ENCODE data around the gene CNGA2. TPM values are rescaled to one million over a fixed set of nuclear protein-coding genes. Genes with fewer than 3 reads are reported as not detected.

CNGA2 gene
- total and polyA plus RNA-seq, 2 of the 4 experiments (the other 2 are of a cell fraction) = not detected

- Histone ChIP-seq H4K5ac (ENCODE audit: low read depth, low read length) (no peak overlapping the region), H2BK20ac (ENCODE audit: low read depth, low read length) (no peak overlapping the region), H3K9me3 (ENCODE audit: control insufficient read depth, insufficient read depth, low read length) (peaks cover 7% of the 10 kb centered on the region), H3K23ac (ENCODE audit: low read depth, low read length) (no peak overlapping the region), H3K27me3 (ENCODE audit: control insufficient read depth, insufficient read depth, low read length) (no peaks in the 10 kb centered on the region), H3K9me1 (ENCODE audit: insufficient read depth, low read length) (no peaks in the 10 kb centered on the region), H3K4me2 (ENCODE audit: low read depth, low read length) (no peak overlapping the region), H4K20me1 (ENCODE audit: insufficient read depth, low read length) (no peaks in the 10 kb centered on the region), H2AK5ac (ENCODE audit: low read depth, low read length) (no peak overlapping the region), H3K79me1 (ENCODE audit: low read depth in 1 of 2, low read length in 2 of 2) (no peaks in the 10 kb centered on the region), H3K9ac (ENCODE audit: low read depth, low read length) (no peak overlapping the region), H3K36me3 (ENCODE audit: control insufficient read depth, insufficient read depth, low read length) (no peaks in the 10 kb centered on the region), H4K91ac (ENCODE audit: insufficient read depth, low read depth, low read length) (no peak overlapping the region), H2BK5ac (ENCODE audit: low read depth, low read length, poor library complexity, severe bottlenecking) (no peak overlapping the region), H3K27ac (ENCODE audit: insufficient read depth, low read length) (no peak overlapping the region), H2BK120ac (ENCODE audit: low read depth, low read length) (no peak overlapping the region), H2AFZ (replicated peaks; ENCODE audit: low read length, poor library complexity) (no peak overlapping the region), H2BK15ac (ENCODE audit: low read depth, low read length) (no peak overlapping the region), H3K4ac (ENCODE audit: low read depth, low read length) (no peak overlapping the region), H3K18ac (ENCODE audit: low read depth, low read length) (no peak overlapping the region), H2AK9ac (replicated peaks; ENCODE audit: low read depth, low read length, poor library complexity) (no peak overlapping the region), H3K56ac (ENCODE audit: extremely low read depth, insufficient read depth, low read length) (no peak overlapping the region), H3K4me3 (ENCODE audit: insufficient read depth, low read depth, low read length) (no peak overlapping the region), H3K4me1 (ENCODE audit: control insufficient read depth, insufficient read depth, low read length) (no peaks in the 10 kb centered on the region), H3K14ac (replicated peaks; ENCODE audit: low read depth, low read length) (no peak overlapping the region), H4K8ac (ENCODE audit: low read depth in 2 of 2, low read length in 2 of 2) (no peak overlapping the region)
- dilution Hi-C loops (cut with HindIII; ENCODE audit: low sequenced_read_pairs, unreplicated experiment) = no loop called here
- in situ Hi-C loops (cut with MboI; ENCODE audit: low sequenced_read_pairs) = no loop called here
- DNase-seq (no peak), ATAC-seq (ENCODE audit: low read depth) (no peak)
- CTCF ChIA-PET = no interaction called here
- no peak for TF ChIP-seq MAZ (IDR thresholded peaks at IDR 0.05; ENCODE audit: borderline replicate concordance, low read depth, low read length)
- no peak for TF ChIP-seq BHLHE40 (IDR thresholded peaks at IDR 0.05; ENCODE audit: low read depth, low read length)
- no peak for TF ChIP-seq POLR2A (IDR thresholded peaks at IDR 0.05; ENCODE audit: low read depth, low read length)
- no peak for TF ChIP-seq RCOR1 (IDR thresholded peaks at IDR 0.05; ENCODE audit: insufficient replicate concordance, low read length)
- no peak for TF ChIP-seq RAD21 (IDR thresholded peaks at IDR 0.05; ENCODE audit: low read length)
- no peak for TF ChIP-seq MAFK (IDR thresholded peaks at IDR 0.05; ENCODE audit: low read depth, low read length)
- TF ChIP-seq USF2 (IDR thresholded peaks at IDR 0.05; ENCODE audit: low read depth, low read length) = no peak
- TF ChIP-seq CTCF (conservative IDR thresholded peaks at IDR 0.05; ENCODE audit: low read depth, low read length) = no peak
- TF ChIP-seq ELK1 (IDR thresholded peaks at IDR 0.05; ENCODE audit: borderline replicate concordance, low read depth, low read length) = no peak
- TF ChIP-seq FOS (IDR thresholded peaks at IDR 0.05; ENCODE audit: low read depth, low read length) = no peak
- TF ChIP-seq SMC3 (IDR thresholded peaks at IDR 0.05; ENCODE audit: low read depth, low read length) = no peak
- no CpG with 5 or more reads among the region's 3 CpGs for WGBS, 2 experiments (ENCODE audit: extremely low coverage in 2 of 2, insufficient read length in 1 of 2)
- BruUV-seq (replicated peaks) = no TSS peak
- intact Hi-C loops (cut with micrococcal nuclease) = no loop called here
- POLR2A ChIA-PET (ENCODE audit: unreplicated experiment) = no interaction called here
Observed at GRCh38 chrX:151790481-151791160, 56.1 kb downstream of the CNGA2 start.

Measured in IMR-90 (cell line).